PFSK-1 (cell line): Measurements from ENCODE around the gene OCIAD1.

Experiments used
- FOXP2 ChIP-seq: optimal IDR thresholded peaks from 2 replicates; pipeline ENCODE3; 2011; ENCODE audit warnings: borderline replicate concordance, control low read depth, inconsistent platforms; ENCODE audit not compliant: insufficient read depth; ENCODE audit errors: extremely low read length, extremely low read depth
- POLR2AphosphoS5 ChIP-seq: IDR thresholded peaks from 2 replicates; pipeline ENCODE4 v1.6.1; 2012; ENCODE audit warnings: low read depth, mild to moderate bottlenecking, control low read depth, low read length, moderate library complexity
- SIN3A ChIP-seq: IDR thresholded peaks from 2 replicates; pipeline ENCODE4 v1.6.1; 2012; ENCODE audit warnings: mild to moderate bottlenecking, low read length, moderate library complexity, borderline replicate concordance; ENCODE audit not compliant: insufficient read depth
- TAF1 ChIP-seq: IDR thresholded peaks from 2 replicates; pipeline ENCODE4 v1.6.1; 2012; ENCODE audit warnings: low read length, control low read depth, borderline replicate concordance; ENCODE audit not compliant: insufficient read depth
- TF ChIP-seq, protein P1 (sequence below), 2 experiments: IDR thresholded peaks; 2 replicates each; pipeline versions ENCODE4 v1.6.1 to v1.8.0; 2011 to 2012; ENCODE audit warnings: low read depth in 2 of 2, low read length in 2 of 2, control low read depth in 1 of 2, inconsistent platforms in 1 of 2, mild to moderate bottlenecking in 1 of 2, moderate library complexity in 1 of 2; ENCODE audit not compliant: insufficient read depth in 1 of 2

The OCIAD1 gene

DNA sequence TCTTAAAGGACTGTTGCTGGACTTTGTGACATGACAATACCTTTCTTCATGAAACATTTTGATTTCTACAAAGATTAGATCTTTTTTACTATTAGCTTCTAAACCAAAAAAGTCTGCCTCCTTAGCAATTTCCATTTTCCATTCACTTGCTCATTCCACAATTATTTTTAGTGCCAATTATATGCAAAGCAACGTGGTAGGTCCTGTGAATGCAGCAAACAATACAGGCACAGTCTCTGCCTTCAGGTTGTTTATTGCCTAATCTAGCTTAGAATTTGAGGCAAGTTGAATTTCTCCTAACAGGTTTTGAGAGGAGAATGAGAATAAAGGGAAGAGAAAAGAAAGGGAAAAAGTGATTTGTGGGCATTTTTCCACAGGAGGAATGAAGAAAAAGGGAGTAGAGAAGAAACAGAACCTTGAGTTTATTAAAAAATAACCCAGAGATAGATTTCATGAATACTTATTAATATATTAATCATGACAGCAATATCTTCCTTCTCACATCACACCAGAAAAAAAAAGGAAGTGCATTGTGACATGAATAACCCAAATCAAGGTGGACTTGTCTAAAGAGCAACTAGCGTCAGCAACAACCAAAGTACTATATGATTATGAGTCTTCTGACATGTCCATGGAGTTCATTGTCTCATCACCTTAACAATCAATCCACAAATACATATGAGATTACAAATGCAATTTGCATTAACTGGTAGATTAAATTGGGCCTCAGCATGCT, 34.5 kb upstream of the OCIAD1 start:
- TF ChIP-seq FOXP2 (no peak), SIN3A (no peak), TAF1 (no peak), POLR2AphosphoS5 (no peak)
- TF ChIP-seq, protein P1, sequence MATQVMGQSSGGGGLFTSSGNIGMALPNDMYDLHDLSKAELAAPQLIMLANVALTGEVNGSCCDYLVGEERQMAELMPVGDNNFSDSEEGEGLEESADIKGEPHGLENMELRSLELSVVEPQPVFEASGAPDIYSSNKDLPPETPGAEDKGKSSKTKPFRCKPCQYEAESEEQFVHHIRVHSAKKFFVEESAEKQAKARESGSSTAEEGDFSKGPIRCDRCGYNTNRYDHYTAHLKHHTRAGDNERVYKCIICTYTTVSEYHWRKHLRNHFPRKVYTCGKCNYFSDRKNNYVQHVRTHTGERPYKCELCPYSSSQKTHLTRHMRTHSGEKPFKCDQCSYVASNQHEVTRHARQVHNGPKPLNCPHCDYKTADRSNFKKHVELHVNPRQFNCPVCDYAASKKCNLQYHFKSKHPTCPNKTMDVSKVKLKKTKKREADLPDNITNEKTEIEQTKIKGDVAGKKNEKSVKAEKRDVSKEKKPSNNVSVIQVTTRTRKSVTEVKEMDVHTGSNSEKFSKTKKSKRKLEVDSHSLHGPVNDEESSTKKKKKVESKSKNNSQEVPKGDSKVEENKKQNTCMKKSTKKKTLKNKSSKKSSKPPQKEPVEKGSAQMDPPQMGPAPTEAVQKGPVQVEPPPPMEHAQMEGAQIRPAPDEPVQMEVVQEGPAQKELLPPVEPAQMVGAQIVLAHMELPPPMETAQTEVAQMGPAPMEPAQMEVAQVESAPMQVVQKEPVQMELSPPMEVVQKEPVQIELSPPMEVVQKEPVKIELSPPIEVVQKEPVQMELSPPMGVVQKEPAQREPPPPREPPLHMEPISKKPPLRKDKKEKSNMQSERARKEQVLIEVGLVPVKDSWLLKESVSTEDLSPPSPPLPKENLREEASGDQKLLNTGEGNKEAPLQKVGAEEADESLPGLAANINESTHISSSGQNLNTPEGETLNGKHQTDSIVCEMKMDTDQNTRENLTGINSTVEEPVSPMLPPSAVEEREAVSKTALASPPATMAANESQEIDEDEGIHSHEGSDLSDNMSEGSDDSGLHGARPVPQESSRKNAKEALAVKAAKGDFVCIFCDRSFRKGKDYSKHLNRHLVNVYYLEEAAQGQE (IDR thresholded peaks at IDR 0.05; ENCODE audit: insufficient read depth in 1 of 2, low read depth in 2 of 2, low read length in 2 of 2), result no peak

DNA sequence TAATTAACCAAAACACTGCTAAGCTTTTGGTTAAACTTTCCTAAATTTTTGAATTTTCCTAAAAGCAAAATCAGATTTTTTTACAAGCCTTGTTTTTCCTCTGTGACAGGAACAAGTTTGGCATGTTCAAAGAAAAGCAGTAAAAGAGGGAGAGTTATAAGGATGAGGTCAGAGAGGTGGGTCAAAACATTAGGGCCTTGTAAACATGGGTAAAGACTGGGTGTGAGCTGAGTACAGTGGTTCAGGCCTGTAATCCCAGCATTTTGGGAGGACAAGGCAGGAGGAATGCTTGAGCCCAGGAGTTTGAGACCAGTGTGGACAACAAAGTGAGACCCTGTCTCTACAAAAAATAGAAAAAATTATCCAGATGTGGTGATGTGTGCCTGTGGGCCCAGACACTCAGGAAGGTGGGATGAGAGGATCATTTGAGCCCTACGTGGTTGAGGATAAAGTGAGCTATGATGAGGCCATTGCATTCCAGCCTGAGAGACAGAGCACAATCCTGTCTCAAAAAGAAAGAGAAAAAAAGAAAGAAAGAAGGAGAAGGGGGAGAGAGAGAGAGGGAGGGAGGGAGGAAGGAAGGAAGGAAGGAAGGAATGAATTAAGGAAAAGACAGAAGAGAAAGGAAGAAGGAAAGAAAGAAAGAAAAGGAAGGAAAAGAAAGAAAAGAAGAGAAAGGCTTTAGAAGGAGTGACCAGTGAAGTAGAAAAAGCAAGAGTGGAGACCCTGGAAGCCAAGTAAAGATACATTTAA, 33.8 kb upstream of the OCIAD1 start:
- TF ChIP-seq FOXP2, result no peak
- no peak for TF ChIP-seq TAF1
- no peak for TF ChIP-seq POLR2AphosphoS5
- TF ChIP-seq, protein P1 (IDR thresholded peaks at IDR 0.05; ENCODE audit: insufficient read depth in 1 of 2, low read depth in 2 of 2, low read length in 2 of 2), result no peak
- no peak for TF ChIP-seq SIN3A

DNA sequence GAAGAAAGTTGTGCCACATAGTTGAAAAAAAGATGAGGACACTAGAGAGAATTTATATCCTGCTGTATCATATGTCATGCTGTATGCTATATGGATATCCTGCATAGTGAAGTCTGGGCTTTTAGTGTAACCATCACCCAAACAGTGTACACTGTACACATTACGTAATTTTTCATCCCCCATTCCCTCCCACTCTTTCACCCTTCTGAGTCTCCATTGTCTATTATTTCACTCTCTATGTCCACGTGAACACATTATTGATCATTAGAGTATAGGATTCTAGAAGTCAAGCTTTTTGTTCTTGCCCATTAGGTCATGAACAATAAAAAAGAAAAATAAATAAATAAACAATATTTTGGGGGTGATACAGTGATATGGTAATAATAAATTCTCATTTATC, 32.8 kb upstream of the OCIAD1 start:
- TF ChIP-seq, protein P1 (IDR thresholded peaks at IDR 0.05; ENCODE audit: insufficient read depth in 1 of 2, low read depth in 2 of 2, low read length in 2 of 2), result no peak
- TF ChIP-seq TAF1 (no peak), SIN3A (no peak), FOXP2 (no peak), POLR2AphosphoS5 (no peak)

GRCh38 chr4:48799157-48799556, 31.7 kb upstream of the OCIAD1 start:
- no peak for TF ChIP-seq FOXP2
- no peak for TF ChIP-seq SIN3A
- TF ChIP-seq, protein P1 (IDR thresholded peaks at IDR 0.05; ENCODE audit: insufficient read depth in 1 of 2, low read depth in 2 of 2, low read length in 2 of 2), result no peak
- no peak for TF ChIP-seq TAF1
- TF ChIP-seq POLR2AphosphoS5, result no peak
